ENCODE data around the gene NCKAP5. TPM values are rescaled to one million over a fixed set of nuclear protein-coding genes. Genes with fewer than 3 reads are reported as not detected.

Gene NCKAP5
- total RNA-seq, 1 donor from 2014 or later: 0.26 TPM

DNA sequence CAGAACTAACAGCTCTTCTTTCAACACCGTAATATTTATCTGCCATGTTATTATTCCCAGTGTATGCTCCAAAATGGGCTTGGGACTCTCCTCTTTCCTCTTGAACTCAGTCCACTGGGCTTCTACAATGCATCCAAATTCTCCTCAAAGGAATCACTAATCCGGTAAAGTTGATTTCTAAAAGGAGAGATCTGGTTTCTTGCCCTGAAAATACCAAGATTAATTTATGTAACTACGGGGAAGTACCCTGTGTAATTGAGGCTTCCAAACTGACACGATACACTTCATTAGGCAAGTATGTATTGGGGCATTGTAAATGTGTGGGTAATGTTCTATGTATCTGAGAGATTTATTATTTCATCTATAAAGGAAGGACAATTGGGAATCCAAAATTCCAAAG, 5.7 kb downstream of the NCKAP5 start:
- no peaks in the 10 kb centered on the region for H3K36me3 ChIP-seq (ENCODE audit: control insufficient read depth, insufficient read depth, low read length)
- FAIRE-seq (no peak), DNase-seq (ENCODE audit: low read depth) (no peak)
- H3K27me3 ChIP-seq (ENCODE audit: control insufficient read depth, insufficient read depth, low read length): no peaks in the 10 kb centered on the region
- TF ChIP-seq, protein P1, sequence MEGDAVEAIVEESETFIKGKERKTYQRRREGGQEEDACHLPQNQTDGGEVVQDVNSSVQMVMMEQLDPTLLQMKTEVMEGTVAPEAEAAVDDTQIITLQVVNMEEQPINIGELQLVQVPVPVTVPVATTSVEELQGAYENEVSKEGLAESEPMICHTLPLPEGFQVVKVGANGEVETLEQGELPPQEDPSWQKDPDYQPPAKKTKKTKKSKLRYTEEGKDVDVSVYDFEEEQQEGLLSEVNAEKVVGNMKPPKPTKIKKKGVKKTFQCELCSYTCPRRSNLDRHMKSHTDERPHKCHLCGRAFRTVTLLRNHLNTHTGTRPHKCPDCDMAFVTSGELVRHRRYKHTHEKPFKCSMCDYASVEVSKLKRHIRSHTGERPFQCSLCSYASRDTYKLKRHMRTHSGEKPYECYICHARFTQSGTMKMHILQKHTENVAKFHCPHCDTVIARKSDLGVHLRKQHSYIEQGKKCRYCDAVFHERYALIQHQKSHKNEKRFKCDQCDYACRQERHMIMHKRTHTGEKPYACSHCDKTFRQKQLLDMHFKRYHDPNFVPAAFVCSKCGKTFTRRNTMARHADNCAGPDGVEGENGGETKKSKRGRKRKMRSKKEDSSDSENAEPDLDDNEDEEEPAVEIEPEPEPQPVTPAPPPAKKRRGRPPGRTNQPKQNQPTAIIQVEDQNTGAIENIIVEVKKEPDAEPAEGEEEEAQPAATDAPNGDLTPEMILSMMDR (IDR thresholded peaks at IDR 0.05; ENCODE audit: insufficient read depth, low read length, severe bottlenecking): no peak
- H3K4me3 ChIP-seq (ENCODE audit: low read depth, low read length): no peak overlapping the region

DNA sequence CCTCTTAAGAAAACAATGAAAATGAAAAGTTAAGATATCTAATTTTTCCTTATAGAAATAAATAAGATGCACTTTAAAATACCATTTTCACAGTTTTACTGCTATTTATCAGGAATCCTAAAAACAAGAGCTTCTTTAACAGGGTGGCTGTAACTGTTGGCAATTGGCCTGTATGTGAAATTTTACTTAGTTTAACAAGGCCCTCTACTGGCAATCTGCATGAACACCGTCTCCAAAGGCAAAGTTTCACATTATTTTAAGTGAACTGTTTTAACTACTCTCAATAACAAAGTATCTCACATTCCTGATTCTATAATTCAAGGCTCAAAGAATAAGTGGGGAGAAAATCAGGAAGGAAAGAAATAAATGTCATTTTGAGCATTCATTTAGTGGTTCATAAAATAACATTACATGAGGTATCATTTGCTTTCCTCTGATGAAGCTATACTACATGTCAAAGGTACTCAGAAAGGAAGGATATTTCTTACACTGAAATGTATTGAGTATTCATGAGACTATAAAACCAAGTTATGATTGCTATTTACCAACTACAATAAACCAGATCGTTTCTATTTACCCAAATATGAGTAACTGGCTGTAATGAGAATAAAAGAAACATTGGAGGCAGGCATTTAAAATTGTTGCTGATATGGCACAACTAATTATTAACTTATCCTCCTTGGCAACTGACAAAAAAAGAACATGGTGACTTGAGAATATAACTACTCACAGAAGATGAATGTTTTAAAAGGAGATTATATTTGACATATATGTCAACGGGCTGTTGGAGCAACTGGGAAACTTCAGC, 7.0 kb downstream of the NCKAP5 start:
- H3K27me3 ChIP-seq (ENCODE audit: control insufficient read depth, insufficient read depth, low read length): no peaks in the 10 kb centered on the region
- H3K4me3 ChIP-seq (ENCODE audit: low read depth, low read length): no peak overlapping the region
- DNase-seq (ENCODE audit: low read depth) (peak; percentile 70), FAIRE-seq (no peak)
- H3K36me3 ChIP-seq (ENCODE audit: control insufficient read depth, insufficient read depth, low read length): no peaks in the 10 kb centered on the region
- TF ChIP-seq, protein P1 (IDR thresholded peaks at IDR 0.05; ENCODE audit: insufficient read depth, low read length, severe bottlenecking): peak; percentile 44

DNA sequence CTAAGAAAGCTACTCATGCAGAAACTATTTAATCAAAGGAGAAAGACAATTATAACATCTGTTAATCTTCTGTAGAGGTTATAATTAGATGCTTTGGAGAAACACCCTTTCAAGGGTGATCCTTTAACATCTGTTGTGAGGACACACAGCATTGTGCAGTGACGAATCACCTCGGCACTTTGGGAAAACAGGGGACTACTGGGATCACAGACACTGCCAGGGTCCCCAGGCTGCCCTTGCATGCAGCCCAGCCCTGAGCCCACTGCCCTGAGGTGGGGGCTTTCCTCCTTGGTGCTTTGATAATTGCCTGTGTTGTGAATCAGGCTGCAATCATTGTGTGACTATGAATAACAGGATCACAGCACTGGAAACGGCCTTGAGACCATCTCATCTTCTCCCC, 10.6 kb downstream of the NCKAP5 start:
- DNase-seq (ENCODE audit: low read depth) (no peak), FAIRE-seq (no peak)
- H3K36me3 ChIP-seq (ENCODE audit: control insufficient read depth, insufficient read depth, low read length): no peaks in the 10 kb centered on the region
- H3K4me3 ChIP-seq (ENCODE audit: low read depth, low read length): no peak overlapping the region
- no peaks in the 10 kb centered on the region for H3K27me3 ChIP-seq (ENCODE audit: control insufficient read depth, insufficient read depth, low read length)
- TF ChIP-seq, protein P1 (IDR thresholded peaks at IDR 0.05; ENCODE audit: insufficient read depth, low read length, severe bottlenecking): no peak

DNA sequence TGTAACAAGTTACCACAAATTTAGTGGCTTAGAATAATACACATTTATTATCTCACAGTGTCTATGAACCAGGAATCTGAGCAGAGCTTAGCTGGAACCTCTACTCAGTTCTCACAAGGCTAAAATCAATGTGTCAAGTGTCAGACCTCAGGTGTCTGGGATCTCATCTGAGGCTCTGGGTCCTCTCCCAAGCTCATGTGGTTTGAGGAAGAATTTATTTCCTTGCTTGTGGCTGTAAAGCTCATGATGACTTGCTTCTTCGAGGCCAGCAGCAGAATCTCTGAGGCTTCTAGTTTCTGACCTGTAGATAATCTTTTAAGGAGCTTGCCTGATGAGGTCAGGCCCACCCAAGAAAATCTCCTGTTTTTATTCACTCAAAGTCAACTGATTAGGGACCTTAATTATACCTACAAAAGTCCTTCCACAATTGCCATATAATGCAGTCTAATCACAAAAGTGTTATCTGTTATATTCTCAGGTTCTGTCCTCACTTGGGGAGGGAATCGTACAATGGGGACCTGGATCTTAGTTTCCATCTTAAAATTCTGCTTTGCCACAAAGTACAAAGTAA, 14.3 kb downstream of the NCKAP5 start:
- FAIRE-seq: no peak
- TF ChIP-seq, protein P1 (IDR thresholded peaks at IDR 0.05; ENCODE audit: insufficient read depth, low read length, severe bottlenecking): no peak
- no peaks in the 10 kb centered on the region for H3K36me3 ChIP-seq (ENCODE audit: control insufficient read depth, insufficient read depth, low read length)
- DNase-seq (ENCODE audit: low read depth): no peak
- H3K4me3 ChIP-seq (ENCODE audit: low read depth, low read length): no peak overlapping the region
- no peaks in the 10 kb centered on the region for H3K27me3 ChIP-seq (ENCODE audit: control insufficient read depth, insufficient read depth, low read length)

DNA sequence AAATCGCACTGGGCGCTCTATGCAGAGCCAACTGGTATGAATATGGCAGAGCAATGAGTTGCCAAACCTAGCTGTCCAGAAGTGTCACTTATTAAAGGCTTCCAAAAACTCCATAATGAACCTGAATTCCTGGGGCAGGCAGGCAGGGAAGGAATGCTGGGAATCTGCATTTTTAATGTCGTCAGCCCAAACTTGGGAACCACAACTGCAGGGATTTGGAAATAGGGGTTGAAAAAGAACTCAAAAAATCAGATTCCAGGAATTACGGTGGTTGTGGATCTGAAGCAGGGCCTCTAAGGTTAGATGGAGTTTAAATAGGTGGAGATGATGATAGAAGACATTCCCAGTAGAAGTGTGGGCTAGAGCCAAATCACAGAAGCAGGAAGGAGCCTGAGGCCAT, 15.0 kb downstream of the NCKAP5 start:
- no peak for FAIRE-seq
- TF ChIP-seq, protein P1 (IDR thresholded peaks at IDR 0.05; ENCODE audit: insufficient read depth, low read length, severe bottlenecking): no peak
- no peak for DNase-seq (ENCODE audit: low read depth)
- Histone ChIP-seq H3K27me3 (ENCODE audit: control insufficient read depth, insufficient read depth, low read length) (no peaks in the 10 kb centered on the region), H3K4me3 (ENCODE audit: low read depth, low read length) (no peak overlapping the region), H3K36me3 (ENCODE audit: control insufficient read depth, insufficient read depth, low read length) (no peaks in the 10 kb centered on the region)

Data from bronchial epithelial cell (primary cell).